BLaER1 treated with 17β-estradiol and CSF1 and Interleukin-3, amounts not matched to agents 10 nM and 100 nM (cell line): ENCODE data around the gene EDIL3.

Experiments
- H3K27ac ChIP-seq, 11 experiments: shearing (Covaris generic); formaldehyde crosslinking; 2 replicates each; pipeline ENCODE4 v1.8.1; 2022
- H3K27me3 ChIP-seq, 11 experiments: shearing (Covaris generic); formaldehyde crosslinking; 2 replicates each; pipeline ENCODE4 v1.8.1; 2022
- H3K36me3 ChIP-seq, 11 experiments: shearing (Covaris generic); formaldehyde crosslinking; 2 replicates each; pipeline ENCODE4 v1.8.1; 2022
- H3K4me1 ChIP-seq, 10 experiments: shearing (Covaris generic); formaldehyde crosslinking; 2 replicates each; pipeline ENCODE4 v1.8.1; 2022
- H3K4me2 ChIP-seq, 11 experiments: shearing (Covaris generic); formaldehyde crosslinking; 2 replicates each; pipeline ENCODE4 v1.8.1; 2022
- H3K4me3 ChIP-seq, 10 experiments: shearing (Covaris generic); formaldehyde crosslinking; 2 replicates each; pipeline ENCODE4 v1.8.1; 2022
- H3K9ac ChIP-seq, 11 experiments: shearing (Covaris generic); formaldehyde crosslinking; 2 replicates each; pipeline ENCODE4 v1.8.1; 2022
- H3K9me3 ChIP-seq, 11 experiments: shearing (Covaris generic); formaldehyde crosslinking; replicated peaks in 1 of 11; 2 replicates each; pipeline ENCODE4 v1.8.1; 2022
- H4K20me1 ChIP-seq, 11 experiments: shearing (Covaris generic); formaldehyde crosslinking; 2 replicates each; pipeline ENCODE4 v1.8.1; 2022
- Cebpa-rat ChIP-seq, 11 experiments: shearing (Covaris generic); IDR thresholded peaks; 2 replicates each; pipeline ENCODE4 v1.8.1; 2022

EDIL3 gene

GRCh38 chr5:83922699-83923098, 462.0 kb downstream of the EDIL3 start:
- no peak overlapping the region for H3K9ac ChIP-seq
- H3K4me1 ChIP-seq, result peaks cover 0 to 8% (median 0%) of the 10 kb centered on the region in 10 experiments; a peak in 5 of 20 replicates
- no peak overlapping the region for H3K4me2 ChIP-seq
- TF ChIP-seq Cebpa-rat (IDR thresholded peaks at IDR 0.05), result no peak
- H3K36me3 ChIP-seq, result no peaks in the 10 kb centered on the region
- H3K27ac ChIP-seq, result no peak overlapping the region
- H3K4me3 ChIP-seq, result no peak overlapping the region
- H3K27me3 ChIP-seq, result no peaks in the 10 kb centered on the region
- H4K20me1 ChIP-seq, result no peaks in the 10 kb centered on the region
- H3K9me3 ChIP-seq, result no peaks in the 10 kb centered on the region

GRCh38 chr5:83921666-83922193, 462.9 kb downstream of the EDIL3 start:
- Histone ChIP-seq H3K36me3 (no peaks in the 10 kb centered on the region), H3K9me3 (no peaks in the 10 kb centered on the region)

GRCh38 chr5:83919071-83920041, 465.3 kb downstream of the EDIL3 start:
- H4K20me1 ChIP-seq, result no peaks in the 10 kb centered on the region
- H3K27ac ChIP-seq, result no peak overlapping the region
- H3K27me3 ChIP-seq, result no peaks in the 10 kb centered on the region
- TF ChIP-seq Cebpa-rat (IDR thresholded peaks at IDR 0.05), result no peak
- H3K36me3 ChIP-seq, result no peaks in the 10 kb centered on the region
- H3K4me2 ChIP-seq, result peak overlapping the region in 2 of 11 experiments; percentile 8 to 10; a peak in 2 of 22 replicates
- H3K4me1 ChIP-seq, result peaks cover 0 to 13% (median 0%) of the 10 kb centered on the region in 10 experiments; a peak in 8 of 20 replicates
- no peak overlapping the region for H3K9ac ChIP-seq
- no peak overlapping the region for H3K4me3 ChIP-seq
- H3K9me3 ChIP-seq, result no peaks in the 10 kb centered on the region

More at GRCh38 chr5:83921666-83922193, 462.9 kb downstream of the EDIL3 start:
- Histone ChIP-seq H3K4me1 (peaks cover 0 to 8% (median 0%) of the 10 kb centered on the region in 10 experiments; a peak in 5 of 20 replicates), H3K4me2 (no peak overlapping the region), H4K20me1 (no peaks in the 10 kb centered on the region), H3K27me3 (no peaks in the 10 kb centered on the region), H3K27ac (no peak overlapping the region), H3K4me3 (no peak overlapping the region), H3K9ac (no peak overlapping the region)
- no peak for TF ChIP-seq Cebpa-rat (IDR thresholded peaks at IDR 0.05)

GRCh38 chr5:83917261-83917908, 467.3 kb downstream of the EDIL3 start:
- no peak overlapping the region for H3K9ac ChIP-seq
- no peak overlapping the region for H3K27ac ChIP-seq
- H3K9me3 ChIP-seq, result no peaks in the 10 kb centered on the region
- no peak for TF ChIP-seq Cebpa-rat (IDR thresholded peaks at IDR 0.05)
- peaks cover 0 to 19% (median 0%) of the 10 kb centered on the region in 10 experiments; a peak in 8 of 20 replicates for H3K4me1 ChIP-seq
- no peak overlapping the region for H3K4me3 ChIP-seq
- no peaks in the 10 kb centered on the region for H3K27me3 ChIP-seq
- no peak overlapping the region for H3K4me2 ChIP-seq
- H3K36me3 ChIP-seq, result no peaks in the 10 kb centered on the region
- H4K20me1 ChIP-seq, result no peaks in the 10 kb centered on the region

- H3K4me1 ChIP-seq, result peaks cover 0 to 19% (median 0%) of the 10 kb centered on the region in 10 experiments; a peak in 8 of 20 replicates
- H4K20me1 ChIP-seq, result no peaks in the 10 kb centered on the region
- no peak overlapping the region for H3K4me3 ChIP-seq
- H3K9ac ChIP-seq, result no peak overlapping the region
- TF ChIP-seq Cebpa-rat (IDR thresholded peaks at IDR 0.05), result no peak
- H3K9me3 ChIP-seq, result no peaks in the 10 kb centered on the region
- H3K27ac ChIP-seq, result no peak overlapping the region
- peak overlapping the region in 3 of 11 experiments; percentile 6 to 48 (median 31); a peak in 4 of 22 replicates for H3K4me2 ChIP-seq
- H3K36me3 ChIP-seq, result no peaks in the 10 kb centered on the region
- H3K27me3 ChIP-seq, result no peaks in the 10 kb centered on the region
These were observed 469.8 kb downstream of the EDIL3 start for GRCh38 chr5:83914662-83915418.

GRCh38 chr5:83914199-83914598, 470.5 kb downstream of the EDIL3 start:
- Histone ChIP-seq H3K9me3 (no peaks in the 10 kb centered on the region), H4K20me1 (no peaks in the 10 kb centered on the region), H3K9ac (no peak overlapping the region), H3K4me2 (peak overlapping the region in 3 of 11 experiments; percentile 6 to 48 (median 31); a peak in 3 of 22 replicates), H3K27me3 (no peaks in the 10 kb centered on the region), H3K4me1 (peaks cover 0 to 15% (median 0%) of the 10 kb centered on the region in 10 experiments; a peak in 8 of 20 replicates), H3K27ac (no peak overlapping the region), H3K4me3 (no peak overlapping the region), H3K36me3 (no peaks in the 10 kb centered on the region)
- no peak for TF ChIP-seq Cebpa-rat (IDR thresholded peaks at IDR 0.05)

GRCh38 chr5:83913593-83913992, 471.1 kb downstream of the EDIL3 start:
- Histone ChIP-seq H3K9me3 (no peaks in the 10 kb centered on the region), H3K27ac (no peak overlapping the region), H3K4me3 (no peak overlapping the region)

GRCh38 chr5:83911367-83911919, 473.2 kb downstream of the EDIL3 start:
- no peak for TF ChIP-seq Cebpa-rat (IDR thresholded peaks at IDR 0.05)
- H3K4me2 ChIP-seq, result no peak overlapping the region
- no peaks in the 10 kb centered on the region for H4K20me1 ChIP-seq
- no peak overlapping the region for H3K27ac ChIP-seq
- H3K4me3 ChIP-seq, result no peak overlapping the region
- H3K9me3 ChIP-seq, result no peaks in the 10 kb centered on the region
- peaks cover 0 to 12% (median 0%) of the 10 kb centered on the region in 10 experiments; a peak in 7 of 20 replicates for H3K4me1 ChIP-seq
- H3K27me3 ChIP-seq, result no peaks in the 10 kb centered on the region
- no peak overlapping the region for H3K9ac ChIP-seq
- no peaks in the 10 kb centered on the region for H3K36me3 ChIP-seq

More at GRCh38 chr5:83913593-83913992, 471.1 kb downstream of the EDIL3 start:
- no peak for TF ChIP-seq Cebpa-rat (IDR thresholded peaks at IDR 0.05)
- no peak overlapping the region for H3K4me2 ChIP-seq
- H3K36me3 ChIP-seq, result no peaks in the 10 kb centered on the region
- H4K20me1 ChIP-seq, result no peaks in the 10 kb centered on the region
- H3K4me1 ChIP-seq, result peaks cover 0 to 12% (median 0%) of the 10 kb centered on the region in 10 experiments; a peak in 8 of 20 replicates
- no peak overlapping the region for H3K9ac ChIP-seq
- H3K27me3 ChIP-seq, result no peaks in the 10 kb centered on the region
